K562 (cell line): ENCODE results near the gene SYT17. TPM values are rescaled to one million over a fixed set of nuclear protein-coding genes. Genes with fewer than 3 reads are reported as not detected.
A peak's percentile ranks its signal among the peaks of the same experiment; 100 is the strongest.

Experiments
- ATAC-seq: fragments of 200-7000 bp; cut with Tn5 transposase; 3 replicates; pipeline ENCODE4 v1.9.1; 2020; ENCODE audit warnings: moderate library complexity
- BruUV-seq: library from RNA; stranded (reverse); fragments of 400-500 nt; replicated peaks from 2 replicates; lab custom pipeline; 2021; lab: Mats Ljungman, UMichigan
- CTCF ChIA-PET: fragments of 300-600 bp; formaldehyde crosslinking; extraction: SDS; loops from one replicate; lab custom pipeline; 2021; ENCODE audit warnings: low intra/inter-chr PET ratio; lab: Yijun Ruan, JAX
- POLR2A ChIA-PET: fragments of 300-600, 350-650 bp; sonication (Branson Sonifier 250); formaldehyde crosslinking; extraction: SDS; loops from one replicate; lab custom pipeline; 2021; ENCODE audit warnings: antibody characterized with exemption, inconsistent platforms; lab: Yijun Ruan, JAX
- DNase-seq, 4 experiments: peaks; one replicate each; pipeline versions ENCODE4 v3.0.0 to v3.0.0-alpha.2; 2011 to 2018; ENCODE audit warnings: low spot score in 3 of 4, mixed read lengths in 3 of 4; ENCODE audit errors: extremely low read depth in 1 of 4
- FAIRE-seq: peaks from 2 replicates; lab custom pipeline; 2011; peaks lifted over from hg19 to GRCh38; lab: Jason Lieb, UNC
- H2AFZ ChIP-seq: 2 replicates; pipeline ENCODE4 v1.6.0; 2011; ENCODE audit warnings: low read depth, low read length, control low read depth, inconsistent platforms
- H3K27ac ChIP-seq: fragments of 200-600 bp; 3 replicates; pipeline ENCODE4 v1.8.0; 2011; ENCODE audit warnings: low read depth, mild to moderate bottlenecking, control low read depth, inconsistent platforms, low read length, moderate library complexity, mixed read lengths; ENCODE audit errors: extremely low read depth
- H3K27me3 ChIP-seq, 2 experiments: fragments of 300-600 bp in 1 of 2; 2 replicates in 1 of 2; 3 replicates in 1 of 2; pipeline versions ENCODE4 v1.6.0 to v1.8.0; 2011; ENCODE audit warnings: inconsistent platforms in 2 of 2, low read length in 2 of 2, mild to moderate bottlenecking in 1 of 2, mixed read lengths in 1 of 2, moderate library complexity in 1 of 2; ENCODE audit not compliant: control insufficient read depth in 2 of 2, insufficient read depth in 2 of 2
- H3K36me3 ChIP-seq: fragments of 300-600 bp; 3 replicates; pipeline ENCODE4 v1.8.0; 2011; ENCODE audit warnings: mild to moderate bottlenecking, low read length, inconsistent platforms; ENCODE audit not compliant: control insufficient read depth, insufficient read depth
- H3K4me1 ChIP-seq, 2 experiments: fragments of 200-600 bp in 1 of 2; replicated peaks in 1 of 2; 2 replicates in 1 of 2; 3 replicates in 1 of 2; pipeline versions ENCODE4 v1.5.1 to v1.8.0; 2011; ENCODE audit warnings: inconsistent platforms in 2 of 2, low read length in 2 of 2, mild to moderate bottlenecking in 1 of 2, mixed read lengths in 1 of 2, moderate library complexity in 1 of 2; ENCODE audit not compliant: control insufficient read depth in 2 of 2, insufficient read depth in 2 of 2
- H3K4me2 ChIP-seq: 2 replicates; pipeline ENCODE4 v1.6.1; 2011; ENCODE audit warnings: low read length, control low read depth, inconsistent platforms, mixed read lengths; ENCODE audit not compliant: insufficient read depth
- H3K4me3 ChIP-seq: fragments of 200-600 bp; sonication (generic), shearing (Covaris generic); 2 replicates; pipeline ENCODE4 v1.5.1; 2016; ENCODE audit warnings: control low read depth, inconsistent platforms
- H3K79me2 ChIP-seq: fragments of 200-600 bp; 3 replicates; pipeline ENCODE4 v1.8.0; 2011; ENCODE audit warnings: low read length, inconsistent platforms; ENCODE audit not compliant: control insufficient read depth, insufficient read depth
- H3K9ac ChIP-seq, 2 experiments: 2 replicates each; pipeline versions ENCODE4 v1.6.0 to v1.6.1; 2011; ENCODE audit warnings: low read depth in 2 of 2, low read length in 2 of 2, control low read depth in 1 of 2, inconsistent platforms in 1 of 2, mild to moderate bottlenecking in 1 of 2, mixed read lengths in 1 of 2; ENCODE audit not compliant: insufficient read depth in 1 of 2
- H3K9me1 ChIP-seq: one replicate; pipeline ENCODE4 v1.6.0; 2011; ENCODE audit warnings: inconsistent platforms, mild to moderate bottlenecking, low read length, moderate library complexity; ENCODE audit not compliant: control insufficient read depth, insufficient read depth
- H3K9me3 ChIP-seq: replicated peaks from 2 replicates; pipeline ENCODE4 v1.5.1; 2011; ENCODE audit warnings: low read depth, low read length, inconsistent platforms; ENCODE audit not compliant: control insufficient read depth, insufficient read depth
- H4K20me1 ChIP-seq: replicated peaks from 2 replicates; pipeline ENCODE4 v1.6.1; 2011; ENCODE audit warnings: low read length, inconsistent platforms, mixed read lengths; ENCODE audit not compliant: control insufficient read depth, insufficient read depth
- BRD9 ChIP-seq: fragments of 450-650 bp; IDR thresholded peaks from 2 replicates; pipeline ENCODE4 v1.6.1; 2018; ENCODE audit warnings: low read depth; ENCODE audit not compliant: partially characterized antibody
- CBX2 ChIP-seq: fragments of 200-600 bp; sonication (generic); IDR thresholded peaks from one replicate; pipeline ENCODE4 v1.6.1; 2012; ENCODE audit warnings: mild to moderate bottlenecking, low read length, inconsistent platforms; ENCODE audit not compliant: insufficient read depth, poor library complexity, severe bottlenecking
- RAD51 ChIP-seq: fragments of 450-650 bp; IDR thresholded peaks from 2 replicates; pipeline ENCODE4 v1.7.1; 2016; ENCODE audit warnings: low read depth, mild to moderate bottlenecking, borderline replicate concordance
- RBM25 ChIP-seq: fragments of 200-400 bp; formaldehyde crosslinking; IDR thresholded peaks from 2 replicates; pipeline ENCODE4 v1.6.1; 2018; ENCODE audit warnings: low read length, low read depth, moderate library complexity; ENCODE audit not compliant: severe bottlenecking
- TBP ChIP-seq: optimal IDR thresholded peaks from 2 replicates; pipeline ENCODE3; 2011; ENCODE audit warnings: low read depth, low read length, improper control_type of control experiment
- THRB ChIP-seq: fragments of 450-650 bp; formaldehyde crosslinking; conservative IDR thresholded peaks from 2 replicates; pipeline ENCODE4 v1.4.0; 2022; ENCODE audit warnings: mild to moderate bottlenecking, missing genetic modification characterization
- WGBS: fragments of 100-300 bp; shearing (Covaris generic); methylation state at CpG from one replicate; pipeline ENCODE4 v1.1.6; 2016; ENCODE audit warnings: low coverage, mixed read lengths; ENCODE audit not compliant: insufficient coverage; ENCODE audit errors: missing lambda C conversion rate; 5-methylcytosine and 5-hydroxymethylcytosine counted together
- in situ Hi-C: fragments of 300-500 bp; cut with MboI; formaldehyde crosslinking; loops from 4 replicates; pipeline ENCODE4 v1.15.0; 2018; ENCODE audit warnings: inconsistent platforms, mixed read lengths
- intact Hi-C: fragments of 100-400 bp; cut with micrococcal nuclease; formaldehyde crosslinking; loops from 2 replicates; pipeline ENCODE4 v1.14.2; 2022
- polyA plus RNA-seq, 8 experiments: library from polyadenylated mRNA; depleted of rRNA in 4 of 8; stranded (reverse) in 5 of 8; unstranded in 3 of 8; fragments of >200 nt; fragmentation: Nextera tagmentation in 2 of 8; fragmentation: Illumina TruSeq in 1 of 8; extraction: Ambion mirVana in 2 of 8; extraction: Trizol in 1 of 8; gene quantifications; 2 replicates each; pipeline versions ENCODE4 v1.2.1 to v1.2.3, GENCODE V29; 2011 to 2014; ENCODE audit warnings: inconsistent platforms in 1 of 8, missing spikeins in 1 of 8
- total RNA-seq, 7 experiments: library from RNA; depleted of rRNA in 6 of 7; stranded (reverse); fragments of >200 nt in 6 of 7; fragmentation: Illumina TruSeq in 2 of 7; extraction: Trizol in 2 of 7; gene quantifications; 2 replicates each; pipeline versions ENCODE4 v1.2.1 to v1.2.3, GENCODE V29; 2011 to 2021; ENCODE audit warnings: low replicate concordance in 1 of 7
- TF ChIP-seq, protein P1 (sequence below): sonication (generic); formaldehyde crosslinking; IDR thresholded peaks from 2 replicates; pipeline ENCODE4 v1.5.0; 2020; ENCODE audit warnings: missing genetic modification reagents
- TF ChIP-seq, protein P2 (sequence below): fragments of 450-650 bp; formaldehyde crosslinking; IDR thresholded peaks from 2 replicates; pipeline ENCODE4 v1.4.0; 2022; ENCODE audit warnings: missing genetic modification characterization
- TF ChIP-seq, protein P3 (sequence below): fragments of 450-650 bp; IDR thresholded peaks from 2 replicates; pipeline ENCODE4 v1.6.1; 2016; ENCODE audit warnings: antibody characterized with exemption

SYT17 gene
- total and polyA plus RNA-seq, 9 of the 15 experiments (the other 6 are each of a cell fraction or from before 2014, with no cell fraction given): not detected

- no peak for ATAC-seq
- in situ Hi-C loops: no loop called here
- Histone ChIP-seq H3K9ac (no peak overlapping the region), H3K79me2 (no peaks in the 10 kb centered on the region), H3K9me3 (no peaks in the 10 kb centered on the region), H2AFZ (no peak overlapping the region), H3K27me3 (no peaks in the 10 kb centered on the region), H4K20me1 (0 out of 2 replicates have a peak, but pooled peaks cover 8% of the 10 kb centered on the region), H3K9me1 (no peaks in the 10 kb centered on the region)
- POLR2A ChIA-PET: interaction anchor here (0.7 kb wide), 1 partner anchor 62 kb away, joined by 3 read pairs; no protein-coding TSS in a partner anchor
- 5% methylated on average over 1 of the region's 1 CpG for WGBS
- intact Hi-C loops: no loop called here
- no TSS peak for BruUV-seq
- TF ChIP-seq RBM25 (peak; percentile 80), BRD9 (no peak)
- TF ChIP-seq, all 486 proteins: peak for 1
- DNase-seq (no peak), FAIRE-seq (no peak)
- Histone ChIP-seq H3K4me1 (no peaks in the 10 kb centered on the region), H3K36me3 (no peaks in the 10 kb centered on the region), H3K4me2 (no peak overlapping the region), H3K4me3 (no peak overlapping the region), H3K27ac (no peak overlapping the region)
- CTCF ChIA-PET: no interaction called here
Observed at GRCh38 chr16:19308392-19308791, 140.4 kb downstream of the SYT17 start.

- DNase-seq (no peak), FAIRE-seq (no peak), ATAC-seq (no peak)
- WGBS: 0% methylated on average over 5 of the region's 5 CpGs
- Histone ChIP-seq H3K36me3 (no peaks in the 10 kb centered on the region), H3K27ac (no peak overlapping the region), H3K4me2 (no peak overlapping the region), H3K4me1 (no peaks in the 10 kb centered on the region), H3K79me2 (no peaks in the 10 kb centered on the region), H3K9me3 (no peaks in the 10 kb centered on the region), H3K4me3 (no peak overlapping the region), H4K20me1 (0 out of 2 replicates have a peak, but pooled peaks cover 8% of the 10 kb centered on the region), H3K9ac (no peak overlapping the region), H3K9me1 (no peaks in the 10 kb centered on the region), H3K27me3 (no peaks in the 10 kb centered on the region), H2AFZ (no peak overlapping the region)
- ChIA-PET CTCF (no interaction called here), POLR2A (interaction anchor here (0.7 kb wide), 1 partner anchor 63 kb away, joined by 3 read pairs; no protein-coding TSS in a partner anchor)
- intact Hi-C loops (no loop called here), in situ Hi-C loops (no loop called here)
- no TSS peak for BruUV-seq
- TF ChIP-seq THRB (CRISPR knock-in tag): no peak
- TF ChIP-seq, protein P1, sequence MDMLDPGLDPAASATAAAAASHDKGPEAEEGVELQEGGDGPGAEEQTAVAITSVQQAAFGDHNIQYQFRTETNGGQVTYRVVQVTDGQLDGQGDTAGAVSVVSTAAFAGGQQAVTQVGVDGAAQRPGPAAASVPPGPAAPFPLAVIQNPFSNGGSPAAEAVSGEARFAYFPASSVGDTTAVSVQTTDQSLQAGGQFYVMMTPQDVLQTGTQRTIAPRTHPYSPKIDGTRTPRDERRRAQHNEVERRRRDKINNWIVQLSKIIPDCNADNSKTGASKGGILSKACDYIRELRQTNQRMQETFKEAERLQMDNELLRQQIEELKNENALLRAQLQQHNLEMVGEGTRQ (CRISPR knock-in tag): peak; percentile 53
- TF ChIP-seq, protein P2, sequence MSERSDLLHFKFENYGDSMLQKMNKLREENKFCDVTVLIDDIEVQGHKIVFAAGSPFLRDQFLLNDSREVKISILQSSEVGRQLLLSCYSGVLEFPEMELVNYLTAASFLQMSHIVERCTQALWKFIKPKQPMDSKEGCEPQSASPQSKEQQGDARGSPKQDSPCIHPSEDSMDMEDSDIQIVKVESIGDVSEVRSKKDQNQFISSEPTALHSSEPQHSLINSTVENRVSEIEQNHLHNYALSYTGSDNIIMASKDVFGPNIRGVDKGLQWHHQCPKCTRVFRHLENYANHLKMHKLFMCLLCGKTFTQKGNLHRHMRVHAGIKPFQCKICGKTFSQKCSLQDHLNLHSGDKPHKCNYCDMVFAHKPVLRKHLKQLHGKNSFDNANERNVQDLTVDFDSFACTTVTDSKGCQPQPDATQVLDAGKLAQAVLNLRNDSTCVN (CRISPR knock-in tag): no peak
- TF ChIP-seq, protein P3, sequence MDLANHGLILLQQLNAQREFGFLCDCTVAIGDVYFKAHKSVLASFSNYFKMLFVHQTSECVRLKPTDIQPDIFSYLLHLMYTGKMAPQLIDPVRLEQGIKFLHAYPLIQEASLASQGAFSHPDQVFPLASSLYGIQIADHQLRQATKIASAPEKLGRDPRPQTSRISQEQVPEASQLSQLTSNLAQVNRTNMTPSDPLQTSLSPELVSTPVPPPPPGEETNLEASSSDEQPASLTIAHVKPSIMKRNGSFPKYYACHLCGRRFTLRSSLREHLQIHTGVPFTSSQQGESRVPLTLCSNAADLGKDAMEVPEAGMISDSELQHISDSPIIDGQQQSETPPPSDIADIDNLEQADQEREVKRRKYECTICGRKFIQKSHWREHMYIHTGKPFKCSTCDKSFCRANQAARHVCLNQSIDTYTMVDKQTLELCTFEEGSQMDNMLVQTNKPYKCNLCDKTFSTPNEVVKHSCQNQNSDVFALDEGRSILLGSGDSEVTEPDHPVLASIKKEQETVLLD: no peak
- no peak for TF ChIP-seq CBX2
- 0 out of 2 replicates have a peak, but pooled peaks have one; percentile 18 for TF ChIP-seq RAD51
- TF ChIP-seq TBP: no peak
Observed at GRCh38 chr16:19309178-19309577, 141.1 kb downstream of the SYT17 start.
